HepG2 (cell line): ENCODE measurements around the gene SSU72. TPM values are rescaled to one million over a fixed set of nuclear protein-coding genes. Genes with fewer than 3 reads are reported as not detected.
A peak's percentile ranks its signal among the peaks of the same experiment; 100 is the strongest.

Experiments
- EP300 ChIP-seq, 3 experiments: sonication (generic) in 1 of 3; formaldehyde crosslinking in 1 of 3; IDR thresholded peaks; 2 replicates each; pipeline versions ENCODE4 v1.5.1 to v1.6.1; 2011 to 2020; ENCODE audit warnings: low read depth in 2 of 3, low read length in 2 of 3, borderline replicate concordance in 1 of 3, improper control_type of control experiment in 1 of 3, mild to moderate bottlenecking in 1 of 3, missing genetic modification reagents in 1 of 3, moderate library complexity in 1 of 3
- ETS1 ChIP-seq: sonication (generic); formaldehyde crosslinking; IDR thresholded peaks from 2 replicates; pipeline ENCODE4 v1.4.0; 2020; ENCODE audit warnings: missing genetic modification reagents
- PAXIP1 ChIP-seq: sonication (generic); formaldehyde crosslinking; conservative IDR thresholded peaks from 2 replicates; pipeline ENCODE4 v1.4.0; 2020; ENCODE audit warnings: mild to moderate bottlenecking, missing genetic modification reagents, moderate library complexity
- PCBP2 ChIP-seq: fragments of 200-400 bp; formaldehyde crosslinking; optimal IDR thresholded peaks from 2 replicates; pipeline ENCODE3; 2018; ENCODE audit warnings: low read length, low read depth; ENCODE audit not compliant: poor library complexity, severe bottlenecking
- SIN3B ChIP-seq: fragments of 150-350 bp; IDR thresholded peaks from 2 replicates; pipeline ENCODE4 v1.6.1; 2014; ENCODE audit warnings: low read length
- SOX13 ChIP-seq, 3 experiments: fragments of 450-650 bp in 1 of 3; sonication (generic) in 1 of 3; formaldehyde crosslinking in 1 of 3; IDR thresholded peaks in 2 of 3; conservative IDR thresholded peaks in 1 of 3; 2 replicates each; pipeline versions ENCODE4 v1.5.0 to v1.6.1; 2016 to 2020; ENCODE audit warnings: antibody characterized with exemption in 1 of 3, mild to moderate bottlenecking in 1 of 3, missing compliant biosample characterization in 1 of 3, missing genetic modification reagents in 1 of 3, moderate library complexity in 1 of 3
- SYNCRIP ChIP-seq: fragments of 200-400 bp; formaldehyde crosslinking; IDR thresholded peaks from 2 replicates; pipeline ENCODE4 v1.6.1; 2018; ENCODE audit warnings: mild to moderate bottlenecking, low read depth, low read length; ENCODE audit not compliant: insufficient read depth
- ZBTB43 ChIP-seq: sonication (generic); formaldehyde crosslinking; conservative IDR thresholded peaks from 2 replicates; pipeline ENCODE4 v1.4.0; 2020; ENCODE audit warnings: missing genetic modification reagents
- ZFAT ChIP-seq: sonication (generic); formaldehyde crosslinking; conservative IDR thresholded peaks from 2 replicates; pipeline ENCODE4 v1.8.1; 2023; ENCODE audit warnings: missing genetic modification reagents, inconsistent platforms
- ZNF609 ChIP-seq: sonication (generic); formaldehyde crosslinking; IDR thresholded peaks from 2 replicates; pipeline ENCODE4 v1.4.0; 2020; ENCODE audit warnings: mild to moderate bottlenecking, missing genetic modification reagents, borderline replicate concordance
- ZNF644 ChIP-seq: IDR thresholded peaks from 2 replicates; pipeline ENCODE4 v1.6.1; 2016; ENCODE audit warnings: low read depth
- ZNF775 ChIP-seq: sonication (generic); formaldehyde crosslinking; IDR thresholded peaks from 2 replicates; pipeline ENCODE4 v1.4.0; 2020; ENCODE audit warnings: missing genetic modification reagents, mild to moderate bottlenecking, moderate library complexity, borderline replicate concordance
- ZUFSP ChIP-seq: sonication (generic); formaldehyde crosslinking; IDR thresholded peaks from 2 replicates; pipeline ENCODE4 v1.9.0; 2021; ENCODE audit warnings: missing genetic modification reagents, mild to moderate bottlenecking, borderline replicate concordance
- polyA plus RNA-seq, 8 experiments: library from polyadenylated mRNA; depleted of rRNA in 3 of 8; stranded (reverse) in 7 of 8; unstranded in 1 of 8; fragments of >200 nt; fragmentation: Illumina TruSeq in 4 of 8; extraction: Trizol in 4 of 8; gene quantifications; 2 replicates each; pipeline versions ENCODE4 v1.2.1 to v1.2.3, GENCODE V29; 2011 to 2016; ENCODE audit warnings: low read depth in 4 of 8, missing spikeins in 1 of 8, mixed read lengths in 1 of 8; ENCODE audit not compliant: insufficient read depth in 1 of 8
- total RNA-seq, 5 experiments: library from RNA; depleted of rRNA; stranded (reverse); fragments of >200 nt; fragmentation: Illumina TruSeq; extraction: Trizol; gene quantifications; 2 replicates each; pipeline ENCODE4 v1.2.3, GENCODE V29; 2016; ENCODE audit warnings: low read depth in 1 of 5

Gene SSU72
- total and polyA plus RNA-seq, 2 of the 13 experiments (the other 11 are each of a cell fraction or from before 2014, with no cell fraction given) = 42.8 to 67.1 TPM

GRCh38 chr1:1511533-1512285 is 63.0 kb downstream of the SSU72 start, which contains the start of gene ATAD3A (continued):
- no peak for TF ChIP-seq ZBTB43 (CRISPR knock-in tag)
- TF ChIP-seq ZFAT = no peak
- TF ChIP-seq ETS1 (CRISPR knock-in tag) = no peak
- no peak for TF ChIP-seq ZNF775 (CRISPR knock-in tag)
- TF ChIP-seq SIN3B = peak; percentile 71
- no peak for TF ChIP-seq EP300 (IDR thresholded peaks at IDR 0.05; ENCODE audit: low read depth in 2 of 2, low read length in 2 of 2)
- peak; percentile 63 for TF ChIP-seq EP300 (CRISPR knock-in tag; IDR thresholded peaks at IDR 0.05; ENCODE audit: borderline replicate concordance)
- no peak for TF ChIP-seq PAXIP1 (CRISPR knock-in tag)
- no peak for TF ChIP-seq ZNF644 (CRISPR knock-in tag)
- TF ChIP-seq PCBP2 = no peak
- no peak for TF ChIP-seq SYNCRIP
- TF ChIP-seq SOX13 (IDR thresholded peaks at IDR 0.05) = no peak
- TF ChIP-seq SOX13 (CRISPR knock-in tag; conservative IDR thresholded peaks at IDR 0.05 in 1 of 2, IDR thresholded peaks at IDR 0.05 in 1 of 2) = peak in 1 of 2 experiments; percentile 40; a peak in 1 of 4 replicates
- TF ChIP-seq ZUFSP (CRISPR knock-in tag) = no peak
- no peak for TF ChIP-seq ZNF609 (CRISPR knock-in tag)
